ENCODE measurements around the gene TGFB1. TPM values are rescaled to one million over a fixed set of nuclear protein-coding genes. Genes with fewer than 3 reads are reported as not detected.

Gene TGFB1
- total and polyA plus RNA-seq, 2 of the 13 experiments (the other 11 are each of a cell fraction or from before 2014, with no cell fraction given), result 4.1 to 5.4 TPM

- intact Hi-C loops (cut with micrococcal nuclease; ENCODE audit: unreplicated experiment) (no loop called here), in situ Hi-C loops (cut with HindIII; ENCODE audit: extremely low pct_ligation_motif_present, low pct_unique_long_range_greater_than_20kb) (no loop called here)
- no peaks in the 10 kb centered on the region for H3K36me3 ChIP-seq (replicated peaks in 1 of 2; ENCODE audit: control insufficient read depth in 1 of 2, insufficient read depth in 2 of 2, low read length in 2 of 2)
- ATAC-seq (no peak), FAIRE-seq (no peak), DNase-seq (ENCODE audit: low spot score) (no peak)
- peak overlapping the region; percentile 98 for H3K9ac ChIP-seq (ENCODE audit: insufficient read depth, low read depth, low read length)
- H3K9me3 ChIP-seq (ENCODE audit: low read length), result no peaks in the 10 kb centered on the region
- WGBS (ENCODE audit: low lambda C conversion rate), result 67% methylated on average over 6 of the region's 6 CpGs
- no peaks in the 10 kb centered on the region for H4K20me1 ChIP-seq (ENCODE audit: insufficient read depth, low read length)
- no peaks in the 10 kb centered on the region; a peak in 2 of 5 replicates for H3K27me3 ChIP-seq (ENCODE audit: control insufficient read depth in 1 of 2, insufficient read depth in 2 of 2, low read length in 2 of 2)
- peak overlapping the region; percentile 94 for H3K4me2 ChIP-seq (ENCODE audit: low read depth, low read length)
- peaks cover 50% of the 10 kb centered on the region for H3K4me1 ChIP-seq (ENCODE audit: insufficient read depth, low read length)
- ChIA-PET CTCF (ENCODE audit: low intra/inter-chr PET ratio, low total read pairs) (no interaction called here), POLR2A (interaction anchor here (0.6 to 3.3 kb wide), 17 partner anchors 8 to 137 kb away, joined by 3 to 41 read pairs (median 8); partner anchors contain the start of genes DMAC2, HNRNPUL1, TGFB1 and TMEM91)
- peaks cover 19% of the 10 kb centered on the region for H3K79me2 ChIP-seq (ENCODE audit: insufficient read depth, low read length)
- H3K27ac ChIP-seq (ENCODE audit: extremely low read length, insufficient read depth, low read length), result peak overlapping the region; percentile 95
- H2AFZ ChIP-seq (ENCODE audit: low read length), result peak overlapping the region; percentile 28
- TSS peak; percentile 89 for BruUV-seq (replicated peaks)
- H3K4me3 ChIP-seq (replicated peaks in 1 of 3; ENCODE audit: insufficient read depth in 1 of 3, low read depth in 2 of 3, low read length in 3 of 3), result peak overlapping the region; percentile 70 to 87 (median 84)
- TF ChIP-seq, protein P1, sequence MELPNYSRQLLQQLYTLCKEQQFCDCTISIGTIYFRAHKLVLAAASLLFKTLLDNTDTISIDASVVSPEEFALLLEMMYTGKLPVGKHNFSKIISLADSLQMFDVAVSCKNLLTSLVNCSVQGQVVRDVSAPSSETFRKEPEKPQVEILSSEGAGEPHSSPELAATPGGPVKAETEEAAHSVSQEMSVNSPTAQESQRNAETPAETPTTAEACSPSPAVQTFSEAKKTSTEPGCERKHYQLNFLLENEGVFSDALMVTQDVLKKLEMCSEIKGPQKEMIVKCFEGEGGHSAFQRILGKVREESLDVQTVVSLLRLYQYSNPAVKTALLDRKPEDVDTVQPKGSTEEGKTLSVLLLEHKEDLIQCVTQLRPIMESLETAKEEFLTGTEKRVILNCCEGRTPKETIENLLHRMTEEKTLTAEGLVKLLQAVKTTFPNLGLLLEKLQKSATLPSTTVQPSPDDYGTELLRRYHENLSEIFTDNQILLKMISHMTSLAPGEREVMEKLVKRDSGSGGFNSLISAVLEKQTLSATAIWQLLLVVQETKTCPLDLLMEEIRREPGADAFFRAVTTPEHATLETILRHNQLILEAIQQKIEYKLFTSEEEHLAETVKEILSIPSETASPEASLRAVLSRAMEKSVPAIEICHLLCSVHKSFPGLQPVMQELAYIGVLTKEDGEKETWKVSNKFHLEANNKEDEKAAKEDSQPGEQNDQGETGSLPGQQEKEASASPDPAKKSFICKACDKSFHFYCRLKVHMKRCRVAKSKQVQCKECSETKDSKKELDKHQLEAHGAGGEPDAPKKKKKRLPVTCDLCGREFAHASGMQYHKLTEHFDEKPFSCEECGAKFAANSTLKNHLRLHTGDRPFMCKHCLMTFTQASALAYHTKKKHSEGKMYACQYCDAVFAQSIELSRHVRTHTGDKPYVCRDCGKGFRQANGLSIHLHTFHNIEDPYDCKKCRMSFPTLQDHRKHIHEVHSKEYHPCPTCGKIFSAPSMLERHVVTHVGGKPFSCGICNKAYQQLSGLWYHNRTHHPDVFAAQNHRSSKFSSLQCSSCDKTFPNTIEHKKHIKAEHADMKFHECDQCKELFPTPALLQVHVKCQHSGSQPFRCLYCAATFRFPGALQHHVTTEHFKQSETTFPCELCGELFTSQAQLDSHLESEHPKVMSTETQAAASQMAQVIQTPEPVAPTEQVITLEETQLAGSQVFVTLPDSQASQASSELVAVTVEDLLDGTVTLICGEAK (IDR thresholded peaks at IDR 0.05), result no peak
- TF ChIP-seq, protein P1 (CRISPR knock-in tag; IDR thresholded peaks at IDR 0.05), result 0 out of 2 replicates have a peak, but pooled peaks have one; percentile 6
- TF ChIP-seq, protein P2, sequence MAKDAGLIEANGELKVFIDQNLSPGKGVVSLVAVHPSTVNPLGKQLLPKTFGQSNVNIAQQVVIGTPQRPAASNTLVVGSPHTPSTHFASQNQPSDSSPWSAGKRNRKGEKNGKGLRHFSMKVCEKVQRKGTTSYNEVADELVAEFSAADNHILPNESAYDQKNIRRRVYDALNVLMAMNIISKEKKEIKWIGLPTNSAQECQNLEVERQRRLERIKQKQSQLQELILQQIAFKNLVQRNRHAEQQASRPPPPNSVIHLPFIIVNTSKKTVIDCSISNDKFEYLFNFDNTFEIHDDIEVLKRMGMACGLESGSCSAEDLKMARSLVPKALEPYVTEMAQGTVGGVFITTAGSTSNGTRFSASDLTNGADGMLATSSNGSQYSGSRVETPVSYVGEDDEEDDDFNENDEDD (CRISPR knock-in tag; IDR thresholded peaks at IDR 0.05; ENCODE audit: borderline replicate concordance), result 0 out of 2 replicates have a peak, but pooled peaks have one; percentile 7
- TF ChIP-seq, protein P3, sequence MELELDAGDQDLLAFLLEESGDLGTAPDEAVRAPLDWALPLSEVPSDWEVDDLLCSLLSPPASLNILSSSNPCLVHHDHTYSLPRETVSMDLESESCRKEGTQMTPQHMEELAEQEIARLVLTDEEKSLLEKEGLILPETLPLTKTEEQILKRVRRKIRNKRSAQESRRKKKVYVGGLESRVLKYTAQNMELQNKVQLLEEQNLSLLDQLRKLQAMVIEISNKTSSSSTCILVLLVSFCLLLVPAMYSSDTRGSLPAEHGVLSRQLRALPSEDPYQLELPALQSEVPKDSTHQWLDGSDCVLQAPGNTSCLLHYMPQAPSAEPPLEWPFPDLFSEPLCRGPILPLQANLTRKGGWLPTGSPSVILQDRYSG (CRISPR knock-in tag; IDR thresholded peaks at IDR 0.05), result 0 out of 2 replicates have a peak, but pooled peaks have one; percentile 3
- TF ChIP-seq ZGPAT (CRISPR knock-in tag; IDR thresholded peaks at IDR 0.05), result no peak
- TF ChIP-seq ZNF18 (CRISPR knock-in tag; IDR thresholded peaks at IDR 0.05; ENCODE audit: insufficient replicate concordance), result peak; percentile 3
- no peak for TF ChIP-seq MXI1 (IDR thresholded peaks at IDR 0.05; ENCODE audit: borderline replicate concordance, low read depth, low read length)
- TF ChIP-seq MLLT10 (CRISPR knock-in tag; IDR thresholded peaks at IDR 0.05), result no peak
- no peak for TF ChIP-seq JDP2 (CRISPR knock-in tag; IDR thresholded peaks at IDR 0.05; ENCODE audit: borderline replicate concordance)
These were observed 9.6 kb upstream of the TGFB1 start for GRCh38 chr19:41363371-41363752.

Measured in HepG2 (cell line).